HEK293 (cell line): ENCODE data around the gene CHST9.

Experiments
- CTCF ChIP-seq: fragments of 450-650 bp; formaldehyde crosslinking; IDR thresholded peaks from 2 replicates; pipeline ENCODE4 v1.5.1; 2016; ENCODE audit warnings: missing biosample characterization, missing genetic modification characterization
- GFI1B ChIP-seq: fragments of 450-650 bp; formaldehyde crosslinking; IDR thresholded peaks from 2 replicates; pipeline ENCODE4 v1.5.1; 2016; ENCODE audit warnings: missing biosample characterization, missing genetic modification characterization
- REPIN1 ChIP-seq: fragments of 450-650 bp; formaldehyde crosslinking; IDR thresholded peaks from 2 replicates; pipeline ENCODE4 v1.5.1; 2017; ENCODE audit warnings: missing biosample characterization, missing genetic modification characterization, low read depth
- ZNF140 ChIP-seq: fragments of 450-650 bp; formaldehyde crosslinking; IDR thresholded peaks from 2 replicates; pipeline ENCODE4 v1.5.1; 2016; ENCODE audit warnings: missing biosample characterization, missing genetic modification characterization
- ZNF501 ChIP-seq: fragments of 450-650 bp; formaldehyde crosslinking; IDR thresholded peaks from 2 replicates; pipeline ENCODE4 v1.5.1; 2016; ENCODE audit warnings: missing biosample characterization, missing genetic modification characterization
- ZNF530 ChIP-seq: fragments of 450-650 bp; formaldehyde crosslinking; IDR thresholded peaks from 2 replicates; pipeline ENCODE4 v1.5.1; 2016; ENCODE audit warnings: low read depth, missing biosample characterization, missing genetic modification characterization
- ZNF585B ChIP-seq: fragments of 450-650 bp; formaldehyde crosslinking; IDR thresholded peaks from 2 replicates; pipeline ENCODE4 v1.5.1; 2016; ENCODE audit warnings: missing biosample characterization, missing genetic modification characterization
- ZNF776 ChIP-seq: fragments of 450-650 bp; formaldehyde crosslinking; IDR thresholded peaks from 2 replicates; pipeline ENCODE4 v1.5.0; 2017; ENCODE audit warnings: missing biosample characterization, missing genetic modification characterization, borderline replicate concordance
- ZNF777 ChIP-seq: fragments of 450-650 bp; formaldehyde crosslinking; IDR thresholded peaks from 2 replicates; pipeline ENCODE4 v1.5.1; 2017; ENCODE audit warnings: missing biosample characterization, missing genetic modification characterization, borderline replicate concordance

- no peak for TF ChIP-seq CTCF
- TF ChIP-seq ZNF140 = no peak
- TF ChIP-seq ZNF777 (tag by site-specific recombination) = no peak
- TF ChIP-seq ZNF776 = no peak
- no peak for TF ChIP-seq ZNF530 (tag by site-specific recombination)
- TF ChIP-seq GFI1B (tag by site-specific recombination) = no peak
- TF ChIP-seq ZNF585B (tag by site-specific recombination) = no peak
- TF ChIP-seq REPIN1 (tag by site-specific recombination) = no peak
- no peak for TF ChIP-seq ZNF501 (tag by site-specific recombination)
Observed at GRCh38 chr18:27138079-27138478, 47.0 kb downstream of the CHST9 start.
